ENCODE data around the gene SCN11A.
A peak's percentile ranks its signal among the peaks of the same experiment; 100 is the strongest.

The SCN11A gene

DNA sequence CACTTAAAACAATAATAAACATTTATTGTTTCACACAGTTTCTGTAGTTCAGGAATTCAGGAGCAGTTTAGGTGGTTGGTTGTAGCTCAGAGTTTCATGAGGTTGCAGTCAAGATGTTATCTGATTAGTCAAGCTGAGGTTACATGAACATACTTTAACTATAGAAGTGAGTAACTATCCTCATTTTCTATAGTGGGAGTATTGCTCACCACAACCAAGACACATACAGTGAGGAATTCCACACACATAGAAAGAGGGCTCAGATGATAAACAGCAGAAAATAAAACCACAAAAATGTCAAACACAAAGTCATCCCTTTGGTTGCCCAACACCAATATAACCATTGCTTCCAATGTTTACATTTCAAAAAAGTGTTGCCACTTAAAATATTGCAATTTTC, 13.6 kb downstream of the SCN11A start:
- H3K27me3 Mint-ChIP-seq, result peaks cover 10% of the 10 kb centered on the region
- H3K4me3 Mint-ChIP-seq, result no peak overlapping the region
- no peak for DNase-seq
- no peak overlapping the region for H3K27ac Mint-ChIP-seq
- peaks cover 4% of the 10 kb centered on the region for H3K9me3 Mint-ChIP-seq
- peak; percentile 95 for ATAC-seq
- peaks cover 8% of the 10 kb centered on the region for H3K4me1 Mint-ChIP-seq
- H3K36me3 Mint-ChIP-seq (ENCODE audit: low read depth), result peaks cover 1% of the 10 kb centered on the region

DNA sequence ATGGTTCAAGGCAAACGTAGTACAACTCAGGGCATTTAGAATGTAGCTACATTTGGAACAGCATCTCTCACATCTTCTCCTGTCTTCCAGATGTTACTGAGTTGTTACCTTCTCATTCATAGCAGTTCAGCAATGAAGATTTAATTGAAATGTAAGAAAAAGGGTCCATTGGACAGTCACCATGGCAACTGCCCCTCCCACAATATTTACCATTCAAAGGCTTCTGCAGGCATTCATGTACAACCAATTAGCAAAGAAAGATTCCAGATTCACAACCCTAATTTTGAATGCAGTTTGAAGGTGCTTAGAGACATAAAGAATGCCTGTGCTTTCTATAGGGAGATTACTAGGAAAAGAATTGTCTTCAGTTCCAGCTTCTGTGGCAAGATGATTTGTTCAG, 22.2 kb downstream of the SCN11A start:
- Mint-ChIP-seq H3K4me1 (no peaks in the 10 kb centered on the region), H3K27ac (no peak overlapping the region), H3K9me3 (no peaks in the 10 kb centered on the region), H3K27me3 (peaks cover 4% of the 10 kb centered on the region), H3K36me3 (ENCODE audit: low read depth) (no peaks in the 10 kb centered on the region), H3K4me3 (no peak overlapping the region)
- no peak for DNase-seq
- no peak for ATAC-seq

GRCh38 chr3:39028546-39028945, 23.2 kb downstream of the SCN11A start:
- H3K36me3 Mint-ChIP-seq (ENCODE audit: low read depth), result no peaks in the 10 kb centered on the region
- no peaks in the 10 kb centered on the region for H3K4me1 Mint-ChIP-seq
- ATAC-seq (no peak), DNase-seq (no peak)
- H3K27ac Mint-ChIP-seq, result no peak overlapping the region
- no peak overlapping the region for H3K4me3 Mint-ChIP-seq
- no peaks in the 10 kb centered on the region for H3K9me3 Mint-ChIP-seq
- peaks cover 4% of the 10 kb centered on the region for H3K27me3 Mint-ChIP-seq

GRCh38 chr3:39025222-39025970, 26.3 kb downstream of the SCN11A start:
- Mint-ChIP-seq H3K4me1 (peaks cover 2% of the 10 kb centered on the region), H3K27ac (no peak overlapping the region), H3K9me3 (no peaks in the 10 kb centered on the region), H3K4me3 (no peak overlapping the region), H3K36me3 (ENCODE audit: low read depth) (no peaks in the 10 kb centered on the region), H3K27me3 (peaks cover 1% of the 10 kb centered on the region)
- no peak for DNase-seq
- ATAC-seq, result no peak

- DNase-seq (no peak), ATAC-seq (no peak)
- Mint-ChIP-seq H3K4me3 (no peak overlapping the region), H3K9me3 (no peaks in the 10 kb centered on the region), H3K27ac (no peak overlapping the region), H3K36me3 (ENCODE audit: low read depth) (no peaks in the 10 kb centered on the region), H3K4me1 (peaks cover 2% of the 10 kb centered on the region), H3K27me3 (peaks cover 2% of the 10 kb centered on the region)
These were observed 27.2 kb downstream of the SCN11A start for GRCh38 chr3:39024497-39024896.

- ATAC-seq (no peak), DNase-seq (no peak)
- Mint-ChIP-seq H3K4me3 (no peak overlapping the region), H3K27ac (no peak overlapping the region), H3K9me3 (no peaks in the 10 kb centered on the region), H3K36me3 (ENCODE audit: low read depth) (no peaks in the 10 kb centered on the region), H3K4me1 (peaks cover 2% of the 10 kb centered on the region), H3K27me3 (peaks cover 8% of the 10 kb centered on the region)
These were observed 29.5 kb downstream of the SCN11A start for GRCh38 chr3:39022286-39022630.

DNA sequence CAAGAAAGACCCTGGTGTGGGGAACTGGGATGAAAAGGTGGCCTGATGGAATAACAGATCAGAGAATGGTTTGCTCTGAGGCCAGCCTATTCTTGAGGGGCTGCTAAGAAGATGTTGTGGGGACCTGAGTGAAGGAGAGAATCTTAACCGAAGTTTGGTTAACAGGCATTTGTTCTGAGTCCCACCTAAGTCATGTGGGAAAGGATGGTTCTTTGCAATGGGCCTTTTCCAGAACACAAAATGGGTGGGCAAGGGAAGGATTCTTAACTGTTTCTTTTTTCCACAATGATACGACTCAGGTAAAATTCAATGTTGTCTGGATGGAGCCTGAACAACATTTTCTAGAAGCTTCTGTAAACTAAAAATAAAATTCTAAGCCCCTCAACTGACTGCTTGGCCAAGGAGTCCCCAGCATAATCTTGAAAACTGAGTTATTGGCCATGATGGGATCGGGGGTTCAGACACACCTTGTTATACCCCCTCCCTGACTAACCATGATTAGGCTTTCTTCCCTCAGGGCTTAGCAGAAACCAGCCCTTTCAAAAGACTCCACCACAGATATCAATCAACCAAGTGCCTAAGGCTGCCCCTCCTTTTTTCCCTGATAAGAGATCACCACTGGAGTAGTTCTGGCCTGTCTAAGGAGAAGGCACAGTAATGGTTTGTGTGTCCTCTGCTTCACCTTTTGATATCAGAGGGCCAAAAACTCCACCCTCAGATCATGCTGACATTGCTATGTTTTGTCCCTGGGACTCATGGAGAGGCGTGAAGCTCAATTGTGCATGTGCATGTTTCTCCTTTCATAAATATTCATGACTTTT, 30.1 kb downstream of the SCN11A start:
- H3K27me3 Mint-ChIP-seq, result peaks cover 8% of the 10 kb centered on the region
- H3K4me1 Mint-ChIP-seq, result peaks cover 2% of the 10 kb centered on the region
- no peak for ATAC-seq
- no peak overlapping the region for H3K27ac Mint-ChIP-seq
- DNase-seq, result no peak
- H3K36me3 Mint-ChIP-seq (ENCODE audit: low read depth), result no peaks in the 10 kb centered on the region
- H3K9me3 Mint-ChIP-seq, result no peaks in the 10 kb centered on the region
- no peak overlapping the region for H3K4me3 Mint-ChIP-seq

- H3K9me3 Mint-ChIP-seq, result no peaks in the 10 kb centered on the region
- H3K36me3 Mint-ChIP-seq (ENCODE audit: low read depth), result no peaks in the 10 kb centered on the region
- no peak overlapping the region for H3K4me3 Mint-ChIP-seq
- peaks cover 8% of the 10 kb centered on the region for H3K27me3 Mint-ChIP-seq
- peaks cover 2% of the 10 kb centered on the region for H3K4me1 Mint-ChIP-seq
- no peak for DNase-seq
- no peak for ATAC-seq
- no peak overlapping the region for H3K27ac Mint-ChIP-seq
These were observed 30.7 kb downstream of the SCN11A start for GRCh38 chr3:39021029-39021428.

DNA sequence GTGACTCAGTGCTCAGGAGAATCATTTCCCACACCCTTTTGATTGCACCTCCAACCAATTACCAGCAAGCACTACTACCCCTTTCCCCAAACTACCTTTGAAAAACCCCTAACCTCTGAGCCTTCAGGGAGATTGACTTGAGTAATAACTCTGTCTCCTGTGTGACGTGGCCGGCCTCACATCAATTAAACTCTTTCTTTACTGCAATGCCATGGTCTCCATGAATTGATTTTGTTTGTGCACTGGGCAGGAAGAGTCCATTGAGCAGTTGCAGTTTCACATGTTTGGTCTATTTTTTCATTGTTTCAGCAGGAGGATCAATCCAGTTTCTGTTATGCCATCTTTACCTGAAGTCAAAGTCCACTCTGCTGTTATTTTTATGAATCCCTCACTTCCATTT, 32.4 kb downstream of the SCN11A start:
- DNase-seq, result no peak
- no peak for ATAC-seq
- Mint-ChIP-seq H3K27me3 (peaks cover 8% of the 10 kb centered on the region), H3K27ac (no peak overlapping the region), H3K36me3 (ENCODE audit: low read depth) (no peaks in the 10 kb centered on the region), H3K9me3 (no peaks in the 10 kb centered on the region), H3K4me3 (no peak overlapping the region), H3K4me1 (peaks cover 2% of the 10 kb centered on the region)

DNA sequence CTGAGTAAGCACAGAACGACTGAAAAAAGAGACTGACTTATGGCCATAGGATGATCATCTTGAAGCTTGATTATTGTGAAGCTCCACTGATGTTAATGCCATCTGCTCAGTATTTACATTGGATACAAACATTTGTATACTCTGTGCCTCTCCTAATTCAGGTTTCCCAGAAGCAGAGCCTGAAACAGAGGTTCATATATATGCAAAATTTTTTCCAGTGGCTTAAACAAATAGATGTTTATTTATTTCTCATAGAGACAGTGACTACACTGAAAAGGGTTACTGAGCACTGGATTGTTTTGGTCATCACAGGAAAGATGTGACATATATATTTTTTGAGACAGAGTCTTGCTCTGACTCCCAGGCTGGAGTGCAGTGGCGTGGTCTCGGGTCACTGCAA, 36.3 kb downstream of the SCN11A start:
- no peaks in the 10 kb centered on the region for H3K4me1 Mint-ChIP-seq
- no peaks in the 10 kb centered on the region for H3K9me3 Mint-ChIP-seq
- ATAC-seq (no peak), DNase-seq (no peak)
- H3K27ac Mint-ChIP-seq, result no peak overlapping the region
- H3K36me3 Mint-ChIP-seq (ENCODE audit: low read depth), result no peaks in the 10 kb centered on the region
- H3K27me3 Mint-ChIP-seq, result peaks cover 12% of the 10 kb centered on the region
- H3K4me3 Mint-ChIP-seq, result no peak overlapping the region

- H3K27me3 Mint-ChIP-seq, result peaks cover 8% of the 10 kb centered on the region
- H3K36me3 Mint-ChIP-seq (ENCODE audit: low read depth), result peaks cover 1% of the 10 kb centered on the region
- no peaks in the 10 kb centered on the region for H3K4me1 Mint-ChIP-seq
These were observed 37.7 kb downstream of the SCN11A start for GRCh38 chr3:39013921-39014509.

DNA sequence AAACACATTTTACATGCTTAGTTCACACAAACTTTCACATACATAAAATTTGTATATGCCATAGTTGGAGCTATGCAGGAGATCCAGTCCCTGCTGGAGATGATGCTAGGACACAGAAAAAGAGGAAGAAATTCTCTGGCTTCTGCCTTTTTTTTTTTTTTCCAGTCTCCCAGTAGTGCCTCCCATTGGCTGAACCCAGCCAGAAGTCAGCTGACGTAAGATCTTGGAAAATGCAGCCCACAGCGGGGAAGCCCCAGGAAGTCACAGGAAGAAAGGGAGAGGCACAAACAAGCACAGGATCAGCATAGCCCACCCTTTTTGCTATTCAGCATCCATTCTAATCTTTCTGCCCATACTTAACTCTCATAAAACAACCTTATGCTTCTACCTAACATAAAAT, 38.5 kb downstream of the SCN11A start:
- DNase-seq (no peak), ATAC-seq (no peak)
- Mint-ChIP-seq H3K4me3 (no peak overlapping the region), H3K27ac (no peak overlapping the region), H3K4me1 (no peaks in the 10 kb centered on the region), H3K9me3 (no peaks in the 10 kb centered on the region), H3K36me3 (ENCODE audit: low read depth) (peaks cover 1% of the 10 kb centered on the region), H3K27me3 (peaks cover 8% of the 10 kb centered on the region)

More at GRCh38 chr3:39013921-39014509, 37.7 kb downstream of the SCN11A start:
- Mint-ChIP-seq H3K4me3 (no peak overlapping the region), H3K9me3 (no peaks in the 10 kb centered on the region), H3K27ac (no peak overlapping the region)
- ATAC-seq, result no peak
- DNase-seq, result no peak

DNA sequence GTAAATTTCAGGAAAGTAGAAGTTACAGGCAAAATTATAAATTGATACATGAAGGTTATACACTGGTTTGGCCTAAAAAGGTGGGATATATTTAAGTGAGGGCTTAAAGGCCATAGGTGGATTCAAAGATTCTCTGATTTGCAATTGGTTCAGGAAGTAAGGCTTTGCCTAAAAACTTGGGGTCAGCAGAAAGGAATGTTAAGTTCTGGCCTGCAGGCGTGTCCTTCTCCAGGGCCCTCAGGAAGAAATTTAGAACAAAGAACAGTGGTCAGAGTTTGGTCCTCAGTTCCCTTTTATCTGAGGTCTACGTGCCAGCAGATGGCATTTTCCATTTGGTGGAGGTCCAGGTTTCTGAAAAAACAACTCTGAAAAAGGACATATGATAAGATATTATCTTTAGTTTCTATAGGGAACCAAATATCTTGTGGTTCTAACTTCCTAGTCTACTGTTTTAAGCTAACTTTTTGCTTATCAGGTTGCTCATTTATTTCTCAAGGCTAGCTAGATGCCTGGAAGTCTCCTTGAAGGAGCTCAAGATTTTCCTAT, 40.5 kb downstream of the SCN11A start:
- DNase-seq (no peak), ATAC-seq (no peak)
- Mint-ChIP-seq H3K27me3 (peaks cover 8% of the 10 kb centered on the region), H3K27ac (no peak overlapping the region), H3K4me3 (no peak overlapping the region), H3K4me1 (no peaks in the 10 kb centered on the region), H3K36me3 (ENCODE audit: low read depth) (peaks cover 1% of the 10 kb centered on the region), H3K9me3 (no peaks in the 10 kb centered on the region)

DNA sequence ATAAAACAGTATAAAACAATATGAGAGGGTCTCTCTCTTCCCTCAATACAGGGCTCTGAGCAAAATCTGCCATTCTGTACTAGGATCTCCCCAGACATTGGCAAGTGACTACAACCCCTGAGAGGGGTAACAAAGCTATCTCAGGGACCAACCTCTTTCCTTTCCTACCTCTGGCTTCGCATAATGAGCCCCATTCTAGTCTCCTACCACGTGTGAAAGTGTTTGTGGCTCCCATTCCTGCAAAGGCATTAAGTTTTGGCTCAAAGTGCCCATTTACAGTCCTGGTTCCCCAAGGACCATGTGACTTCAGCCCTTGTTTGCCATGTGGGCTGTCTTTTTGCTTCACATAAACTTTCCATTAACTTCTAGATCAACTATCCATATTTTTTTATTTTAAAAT, 46.4 kb downstream of the SCN11A start:
- Mint-ChIP-seq H3K4me3 (no peak overlapping the region), H3K27me3 (peaks cover 3% of the 10 kb centered on the region)

More for the DNA sequence above, 46.4 kb downstream of the SCN11A start:
- no peaks in the 10 kb centered on the region for H3K4me1 Mint-ChIP-seq
- H3K9me3 Mint-ChIP-seq, result no peaks in the 10 kb centered on the region
- H3K27ac Mint-ChIP-seq, result no peak overlapping the region
- ATAC-seq (no peak), DNase-seq (no peak)
- H3K36me3 Mint-ChIP-seq (ENCODE audit: low read depth), result peaks cover 1% of the 10 kb centered on the region

Measured in activated naive CD8-positive, alpha-beta T cell treated with anti-CD3 and anti-CD28 coated beads, Interleukin-2, amount 50 U/mL, for 24 hours (primary cell).